H1 (cell line): ENCODE measurements around the gene PEX12. TPM values are rescaled to one million over a fixed set of nuclear protein-coding genes. Genes with fewer than 3 reads are reported as not detected.
A peak's percentile ranks its signal among the peaks of the same experiment; 100 is the strongest.

Source experiments
- CTCF ChIA-PET: fragments of 300-600 bp; sonication (Branson Sonifier 250); formaldehyde crosslinking; loops from one replicate; lab custom pipeline; 2021; ENCODE audit not compliant: partially characterized antibody; lab: Charles Lee
- POLR2A ChIA-PET: fragments of 300-600 bp; sonication (Branson Sonifier 250); formaldehyde crosslinking; loops from one replicate; lab custom pipeline; 2021; ENCODE audit warnings: inconsistent platforms; ENCODE audit not compliant: partially characterized antibody; lab: Charles Lee
- DNase-seq, 2 experiments: peaks; one replicate each; pipeline versions ENCODE4 v3.0.0 to v3.0.0-alpha.2; 2010 to 2022; ENCODE audit warnings: low spot score in 2 of 2, low read depth in 1 of 2, mixed read lengths in 1 of 2
- FAIRE-seq: peaks from 2 replicates; lab custom pipeline; 2011; peaks lifted over from hg19 to GRCh38; lab: Jason Lieb, UNC
- H2AFZ ChIP-seq: 2 replicates; pipeline ENCODE4 v1.8.1; 2012; ENCODE audit warnings: low read length, inconsistent platforms
- H2AK5ac ChIP-seq: 2 replicates; pipeline ENCODE4 v1.6.1; 2013; ENCODE audit warnings: low read depth, low read length
- H2BK120ac ChIP-seq: replicated peaks from 2 replicates; pipeline ENCODE3; 2013; ENCODE audit warnings: low read depth, low read length, inconsistent platforms
- H2BK12ac ChIP-seq: 2 replicates; pipeline ENCODE4 v1.6.1; 2013; ENCODE audit warnings: low read depth, low read length
- H2BK15ac ChIP-seq: 2 replicates; pipeline ENCODE4 v1.6.1; 2013; ENCODE audit warnings: low read length
- H2BK20ac ChIP-seq: 2 replicates; pipeline ENCODE4 v1.6.1; 2013; ENCODE audit warnings: low read length
- H2BK5ac ChIP-seq: 2 replicates; pipeline ENCODE4 v1.6.1; 2013; ENCODE audit warnings: low read depth, low read length
- H3K14ac ChIP-seq: 2 replicates; pipeline ENCODE4 v1.6.1; 2013; ENCODE audit warnings: inconsistent platforms; ENCODE audit not compliant: insufficient read length
- H3K18ac ChIP-seq: 2 replicates; pipeline ENCODE4 v1.6.1; 2013; ENCODE audit warnings: low read length; ENCODE audit errors: extremely low read depth
- H3K23ac ChIP-seq: 2 replicates; pipeline ENCODE4 v1.6.1; 2013; ENCODE audit warnings: inconsistent platforms; ENCODE audit not compliant: insufficient read length
- H3K23me2 ChIP-seq: 2 replicates; pipeline ENCODE4 v1.6.1; 2013; ENCODE audit warnings: low read depth, low read length
- H3K27ac ChIP-seq: 2 replicates; pipeline ENCODE4 v1.6.1; 2011; ENCODE audit warnings: low read depth, low read length, inconsistent platforms
- H3K27me3 ChIP-seq, 4 experiments: replicated peaks in 1 of 4; 1 replicate in 1 of 4; 2 replicates in 3 of 4; pipeline versions ENCODE4 v1.6.1 to v1.8.1; 2011 to 2013; ENCODE audit warnings: low read length in 3 of 4, mild to moderate bottlenecking in 3 of 4, inconsistent platforms in 2 of 4, mixed read lengths in 2 of 4, moderate library complexity in 1 of 4; ENCODE audit not compliant: control insufficient read depth in 3 of 4, insufficient read depth in 3 of 4; ENCODE audit errors: extremely low read depth in 1 of 4
- H3K36me3 ChIP-seq, 4 experiments: 2 replicates each; pipeline versions ENCODE4 v1.6.1 to v1.8.1; 2011 to 2013; ENCODE audit warnings: mild to moderate bottlenecking in 4 of 4, low read length in 3 of 4, moderate library complexity in 2 of 4, control low read depth in 1 of 4, inconsistent platforms in 1 of 4; ENCODE audit not compliant: insufficient read depth in 4 of 4, control insufficient read depth in 2 of 4
- H3K4ac ChIP-seq: replicated peaks from 2 replicates; pipeline ENCODE3; 2013; ENCODE audit warnings: low read length, low read depth, mixed read lengths, inconsistent platforms; ENCODE audit not compliant: insufficient read length
- H3K4me1 ChIP-seq, 4 experiments: replicated peaks in 1 of 4; 1 replicate in 1 of 4; 2 replicates in 3 of 4; pipeline versions ENCODE4 v1.6.1 to v1.8.1; 2011 to 2013; ENCODE audit warnings: low read length in 3 of 4, inconsistent platforms in 2 of 4, mixed read lengths in 1 of 4; ENCODE audit not compliant: insufficient read depth in 4 of 4, control insufficient read depth in 3 of 4
- H3K4me2 ChIP-seq, 2 experiments: 2 replicates each; pipeline versions ENCODE4 v1.6.1 to v1.8.1; 2011 to 2013; ENCODE audit warnings: low read depth in 2 of 2, low read length in 2 of 2, control low read depth in 1 of 2, inconsistent platforms in 1 of 2, mild to moderate bottlenecking in 1 of 2; ENCODE audit not compliant: insufficient read depth in 1 of 2
- H3K4me3 ChIP-seq, 4 experiments: fragments of 200-600, 300-600 bp in 1 of 4; sonication (generic), shearing (Covaris generic), sonication (Bioruptor Twin) in 1 of 4; 2 replicates each; pipeline versions ENCODE4 v1.5.1 to v1.8.1; 2011 to 2016; ENCODE audit warnings: low read length in 4 of 4, low read depth in 3 of 4, control low read depth in 2 of 4, inconsistent platforms in 2 of 4, mild to moderate bottlenecking in 2 of 4, mixed read lengths in 1 of 4, moderate library complexity in 1 of 4; ENCODE audit not compliant: insufficient read depth in 2 of 4; ENCODE audit errors: extremely low read depth in 1 of 4
- H3K56ac ChIP-seq: replicated peaks from 2 replicates; pipeline ENCODE3; 2013; ENCODE audit warnings: low read depth, mild to moderate bottlenecking, mixed read lengths, low read length, inconsistent platforms; ENCODE audit not compliant: insufficient read length
- H3K79me1 ChIP-seq: 2 replicates; pipeline ENCODE4 v1.6.1; 2013; ENCODE audit warnings: low read depth, low read length, control low read depth
- H3K79me2 ChIP-seq, 2 experiments: 2 replicates each; pipeline versions ENCODE4 v1.6.1 to v1.8.1; 2012 to 2013; ENCODE audit warnings: low read length in 2 of 2, mild to moderate bottlenecking in 2 of 2, inconsistent platforms in 1 of 2; ENCODE audit not compliant: insufficient read depth in 2 of 2, control insufficient read depth in 1 of 2
- H3K9ac ChIP-seq, 4 experiments: replicated peaks in 1 of 4; 1 replicate in 1 of 4; 2 replicates in 3 of 4; pipeline versions ENCODE4 v1.6.1 to v1.8.1; 2011 to 2013; ENCODE audit warnings: low read depth in 3 of 4, low read length in 3 of 4, control low read depth in 2 of 4, mild to moderate bottlenecking in 2 of 4, moderate library complexity in 2 of 4, inconsistent platforms in 1 of 4; ENCODE audit errors: extremely low read depth in 1 of 4
- H3K9me3 ChIP-seq, 2 experiments: 2 replicates each; pipeline versions ENCODE4 v1.6.1 to v1.8.1; 2012 to 2013; ENCODE audit warnings: mild to moderate bottlenecking in 2 of 2, moderate library complexity in 2 of 2, control low read depth in 1 of 2, inconsistent platforms in 1 of 2, low read depth in 1 of 2, low read length in 1 of 2, mixed read lengths in 1 of 2; ENCODE audit not compliant: insufficient read depth in 2 of 2
- H4K20me1 ChIP-seq, 2 experiments: replicated peaks in 1 of 2; 2 replicates each; pipeline versions ENCODE3 to v1.8.1; 2011 to 2013; ENCODE audit warnings: inconsistent platforms in 2 of 2, low read length in 2 of 2, mild to moderate bottlenecking in 1 of 2; ENCODE audit not compliant: insufficient read depth in 2 of 2, control insufficient read depth in 1 of 2
- H4K5ac ChIP-seq: 2 replicates; pipeline ENCODE4 v1.6.1; 2013; ENCODE audit warnings: low read length, low read depth, mixed read lengths, inconsistent platforms; ENCODE audit not compliant: insufficient read length
- H4K8ac ChIP-seq: 2 replicates; pipeline ENCODE4 v1.8.0; 2013; ENCODE audit warnings: mild to moderate bottlenecking, moderate library complexity, low read length, inconsistent platforms; ENCODE audit not compliant: insufficient read depth; ENCODE audit errors: extremely low read depth
- H4K91ac ChIP-seq: replicated peaks from 2 replicates; pipeline ENCODE3; 2013; ENCODE audit warnings: low read length, mixed read lengths, inconsistent platforms; ENCODE audit not compliant: insufficient read length
- ASH2L ChIP-seq: fragments of 200-600, 300-600 bp; sonication (generic); IDR thresholded peaks from one replicate; pipeline ENCODE4 v1.7.1; 2017; ENCODE audit warnings: low read length
- POLR2AphosphoS5 ChIP-seq: IDR thresholded peaks from 2 replicates; pipeline ENCODE4 v1.6.1; 2011; ENCODE audit warnings: low read depth, low read length
- WGBS, 2 experiments: shearing (Covaris generic) in 1 of 2; methylation state at CpG; one replicate each; pipeline versions ENCODE4 v1.1.6 to v1.1.7; 2013 to 2015; ENCODE audit warnings: low lambda C conversion rate in 2 of 2, mixed read lengths in 2 of 2, inconsistent platforms in 1 of 2, low coverage in 1 of 2, missing lambda C conversion rate in 1 of 2; ENCODE audit not compliant: insufficient replicate concordance in 2 of 2, insufficient coverage in 1 of 2, insufficient read length in 1 of 2; ENCODE audit errors: extremely low coverage in 1 of 2, missing lambda C conversion rate in 1 of 2; 5-methylcytosine and 5-hydroxymethylcytosine counted together
- polyA plus RNA-seq, 7 experiments: library from polyadenylated mRNA; depleted of rRNA in 3 of 7; stranded (reverse) in 5 of 7; unstranded in 2 of 7; fragments of >200 nt in 5 of 7; fragments of 200-250 nt in 2 of 7; gene quantifications; 1 replicate in 5 of 7; 2 replicates in 1 of 7; 4 replicates in 1 of 7; pipeline versions ENCODE4 v1.2.1 to v1.2.3, GENCODE V29; 2011 to 2013; ENCODE audit warnings: missing spikeins in 2 of 7, mixed read lengths in 2 of 7
- total RNA-seq: library from RNA; stranded (reverse); fragmentation: NEBNext Ultra II Directional; extraction: Animal tissue kit (Norgen Biotek cat#: 25700); gene quantifications from 2 replicates; pipeline ENCODE4 v1.2.1, GENCODE V29; 2021

Gene PEX12
- total and polyA plus RNA-seq, 2 of the 8 experiments (the other 6 are each of a cell fraction or from before 2014, with no cell fraction given), result 3.0 to 5.9 TPM

DNA sequence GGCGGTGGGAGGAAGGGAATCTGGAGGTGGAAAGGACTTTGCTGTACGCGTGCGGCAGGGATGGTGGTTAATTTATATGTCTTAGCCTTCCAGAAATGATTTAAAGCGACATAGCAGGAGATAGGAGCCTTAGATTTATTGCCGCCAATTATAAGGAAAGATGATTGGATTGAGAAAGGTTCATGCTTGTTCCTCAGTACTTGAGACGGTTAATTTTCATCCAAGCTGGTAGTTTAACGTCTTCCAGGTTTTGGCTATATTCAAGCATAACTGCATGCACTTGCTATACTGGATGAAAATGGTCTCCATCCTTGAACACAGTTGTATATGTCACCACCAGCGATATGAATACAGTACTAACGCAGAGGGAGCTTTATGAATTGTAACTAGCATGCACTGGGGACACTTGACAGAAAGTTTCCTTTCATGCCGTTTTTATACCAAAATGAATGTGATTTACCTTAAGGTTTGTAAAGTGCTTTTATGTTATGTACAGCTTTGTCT, 610 bp upstream of the PEX12 start:
- Histone ChIP-seq H4K91ac (no peak overlapping the region), H3K23ac (no peak overlapping the region), H3K9me3 (no peaks in the 10 kb centered on the region), H2BK5ac (peak overlapping the region; percentile 81; the same call in 1 of the 2 replicates), H3K4me2 (peak overlapping the region; percentile 92 to 94), H2BK15ac (no peak overlapping the region; the same call in 1 of the 2 replicates), H2BK12ac (no peak overlapping the region), H4K5ac (peak overlapping the region; percentile 70), H3K56ac (peak overlapping the region; percentile 52), H3K27me3 (peaks cover 0 to 5% (median 0%) of the 10 kb centered on the region in 4 experiments; a peak in 2 of 7 replicates), H3K79me2 (no peaks in the 10 kb centered on the region), H3K23me2 (peaks cover 8% of the 10 kb centered on the region), H4K8ac (peak overlapping the region; percentile 95; the same call in 1 of the 2 replicates), H4K20me1 (no peaks in the 10 kb centered on the region), H2AFZ (peak overlapping the region; percentile 27), H3K27ac (peak overlapping the region; percentile 58), H2BK20ac (no peak overlapping the region), H3K4ac (no peak overlapping the region), H3K79me1 (no peaks in the 10 kb centered on the region), H3K4me1 (peaks cover 0 to 2% (median under 1%) of the 10 kb centered on the region in 4 experiments; a peak in 1 of 7 replicates), H3K36me3 (peaks cover 0 to 16% (median 0%) of the 10 kb centered on the region in 4 experiments; a peak in 2 of 8 replicates), H3K4me3 (peak overlapping the region; percentile 81 to 85 (median 84)), H3K14ac (no peak overlapping the region), H3K9ac (peak overlapping the region; percentile 80 to 90 (median 82)), H2BK120ac (no peak overlapping the region), H3K18ac (peak overlapping the region; percentile 27; the same call in 1 of the 2 replicates), H2AK5ac (no peak overlapping the region)
- FAIRE-seq, result no peak
- 9% methylated on average over 11 of the region's 11 CpGs; no CpG with 5 or more reads in 1 of the 2 experiments for WGBS, 2 experiments
- ChIA-PET POLR2A (interaction anchor here (0.8 to 2.7 kb wide), 12 partner anchors 8 to 231 kb away, joined by 3 to 14 read pairs (median 4); partner anchors contain the start of gene AP2B1), CTCF (interaction anchor here (0.8 to 1.4 kb wide), 5 partner anchors 8 to 204 kb away, joined by 3 to 4 read pairs (median 3); partner anchors contain the start of gene AP2B1)
- TF ChIP-seq ASH2L (peak; percentile 18), POLR2AphosphoS5 (no peak)
- DNase-seq, result no peak
